ENCODE measurements around the gene TARDBP. TPM values are rescaled to one million over a fixed set of nuclear protein-coding genes. Genes with fewer than 3 reads are reported as not detected.

Gene TARDBP
- total and polyA plus RNA-seq, 9 of the 15 experiments (the other 6 are each of a cell fraction or from before 2014, with no cell fraction given), result 122 to 515 (median 243) TPM

DNA sequence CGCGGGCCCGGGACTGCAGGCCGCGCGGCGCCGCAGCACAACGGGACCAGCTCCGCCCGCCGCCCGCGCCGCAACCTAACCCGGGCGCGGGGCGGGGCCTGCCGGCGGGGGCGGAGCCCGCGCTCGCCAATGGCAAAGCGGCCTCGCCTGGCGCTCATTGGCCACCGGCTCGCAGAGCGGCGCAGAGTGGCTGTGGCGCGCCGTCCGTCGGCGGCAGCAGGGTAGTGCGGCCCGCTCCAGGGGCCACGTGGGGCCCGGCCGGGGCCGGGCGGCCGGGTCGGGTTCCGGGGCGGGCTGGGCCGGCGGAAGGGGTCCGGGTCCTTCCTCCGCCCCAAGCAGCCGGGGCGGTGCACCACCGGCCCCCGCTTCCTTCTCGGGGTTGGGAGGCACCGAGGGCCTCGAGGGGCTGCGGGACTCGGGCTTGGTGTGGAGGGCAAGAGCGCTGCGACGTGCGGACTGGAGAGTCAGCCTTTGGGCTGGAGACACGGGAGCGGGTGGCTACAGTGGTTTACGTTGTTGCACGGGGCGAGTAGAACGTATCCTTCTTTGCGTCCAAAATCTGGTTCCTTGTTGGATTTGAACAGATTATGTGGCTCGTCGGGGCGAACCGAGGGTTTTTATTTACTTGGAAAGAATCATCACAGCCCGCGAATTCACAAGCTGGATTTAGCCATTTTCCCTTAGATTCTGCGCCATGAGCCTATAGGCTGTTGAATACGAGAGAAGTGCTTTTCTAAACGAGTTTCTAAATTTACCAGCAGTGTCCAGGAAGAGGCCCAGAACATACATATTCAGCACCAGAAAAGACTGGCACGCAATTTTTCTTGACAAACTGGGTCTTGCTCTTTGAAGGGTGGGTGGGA, 47.7 kb downstream of the TARDBP start, which contains the start of gene SRM (continued):
- TF ChIP-seq GMEB1 (CRISPR knock-in tag; IDR thresholded peaks at IDR 0.05) (peak; percentile 76), PHF8 (IDR thresholded peaks at IDR 0.05; ENCODE audit: borderline replicate concordance, low read length) (peak; percentile 94), CHD1 (IDR thresholded peaks at IDR 0.05; ENCODE audit: low read length) (peak; percentile 51), RB1 (IDR thresholded peaks at IDR 0.05; ENCODE audit: low read depth) (peak; percentile 92), SIN3B (IDR thresholded peaks at IDR 0.05; ENCODE audit: low read depth) (peak; percentile 84), CREB3L1 (IDR thresholded peaks at IDR 0.05; ENCODE audit: borderline replicate concordance, low read depth) (peak; percentile 85), ZFP30 (CRISPR knock-in tag; IDR thresholded peaks at IDR 0.05; ENCODE audit: borderline replicate concordance) (no peak), EGR1 (conservative IDR thresholded peaks at IDR 0.05) (peak; percentile 54; the same call in 1 of the 2 replicates), HMGN3 (IDR thresholded peaks at IDR 0.05; ENCODE audit: borderline replicate concordance, extremely low read depth, insufficient read length, low read depth, low read length) (peak; percentile 89), SOX6 (IDR thresholded peaks at IDR 0.05) (peak; percentile 36; the same call in 1 of the 2 replicates), RFX5 (IDR thresholded peaks at IDR 0.05; ENCODE audit: low read depth, low read length) (no peak), SMAD1 (IDR thresholded peaks at IDR 0.05; ENCODE audit: low read depth, low read length, partially characterized antibody) (peak; percentile 27)
- TF ChIP-seq, protein P1, sequence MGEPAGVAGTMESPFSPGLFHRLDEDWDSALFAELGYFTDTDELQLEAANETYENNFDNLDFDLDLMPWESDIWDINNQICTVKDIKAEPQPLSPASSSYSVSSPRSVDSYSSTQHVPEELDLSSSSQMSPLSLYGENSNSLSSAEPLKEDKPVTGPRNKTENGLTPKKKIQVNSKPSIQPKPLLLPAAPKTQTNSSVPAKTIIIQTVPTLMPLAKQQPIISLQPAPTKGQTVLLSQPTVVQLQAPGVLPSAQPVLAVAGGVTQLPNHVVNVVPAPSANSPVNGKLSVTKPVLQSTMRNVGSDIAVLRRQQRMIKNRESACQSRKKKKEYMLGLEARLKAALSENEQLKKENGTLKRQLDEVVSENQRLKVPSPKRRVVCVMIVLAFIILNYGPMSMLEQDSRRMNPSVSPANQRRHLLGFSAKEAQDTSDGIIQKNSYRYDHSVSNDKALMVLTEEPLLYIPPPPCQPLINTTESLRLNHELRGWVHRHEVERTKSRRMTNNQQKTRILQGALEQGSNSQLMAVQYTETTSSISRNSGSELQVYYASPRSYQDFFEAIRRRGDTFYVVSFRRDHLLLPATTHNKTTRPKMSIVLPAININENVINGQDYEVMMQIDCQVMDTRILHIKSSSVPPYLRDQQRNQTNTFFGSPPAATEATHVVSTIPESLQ (CRISPR knock-in tag; IDR thresholded peaks at IDR 0.05), result 0 out of 2 replicates have a peak, but pooled peaks have one; percentile 71

Measured in K562 (cell line).